ENCODE results near the gene MDGA2. TPM values are rescaled to one million over a fixed set of nuclear protein-coding genes. Genes with fewer than 3 reads are reported as not detected.

The MDGA2 gene
- total and polyA plus RNA-seq, 2 of the 8 experiments (the other 6 are each of a cell fraction or from before 2014, with no cell fraction given): 0.11 to 0.69 TPM

DNA sequence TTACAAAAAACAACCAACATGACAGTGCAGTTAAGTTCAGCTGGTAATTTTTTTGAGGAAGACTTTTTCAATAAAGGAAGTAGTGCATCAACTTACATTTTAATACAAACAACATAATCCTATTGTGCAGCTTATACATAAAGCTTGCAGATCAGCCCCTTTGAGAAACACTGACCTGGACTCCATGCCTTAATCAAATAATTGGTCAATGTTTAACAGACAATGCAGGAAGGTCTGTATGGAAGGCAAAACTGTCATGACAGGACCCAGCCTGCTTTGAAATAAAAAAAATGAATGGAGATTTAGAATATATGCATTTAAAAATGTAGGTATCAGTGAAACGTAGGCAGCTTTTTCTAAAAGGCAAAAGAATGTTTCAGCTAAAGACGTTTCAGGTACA lies 702.1 kb downstream of the MDGA2 start (continued):
- TF ChIP-seq, protein P1, sequence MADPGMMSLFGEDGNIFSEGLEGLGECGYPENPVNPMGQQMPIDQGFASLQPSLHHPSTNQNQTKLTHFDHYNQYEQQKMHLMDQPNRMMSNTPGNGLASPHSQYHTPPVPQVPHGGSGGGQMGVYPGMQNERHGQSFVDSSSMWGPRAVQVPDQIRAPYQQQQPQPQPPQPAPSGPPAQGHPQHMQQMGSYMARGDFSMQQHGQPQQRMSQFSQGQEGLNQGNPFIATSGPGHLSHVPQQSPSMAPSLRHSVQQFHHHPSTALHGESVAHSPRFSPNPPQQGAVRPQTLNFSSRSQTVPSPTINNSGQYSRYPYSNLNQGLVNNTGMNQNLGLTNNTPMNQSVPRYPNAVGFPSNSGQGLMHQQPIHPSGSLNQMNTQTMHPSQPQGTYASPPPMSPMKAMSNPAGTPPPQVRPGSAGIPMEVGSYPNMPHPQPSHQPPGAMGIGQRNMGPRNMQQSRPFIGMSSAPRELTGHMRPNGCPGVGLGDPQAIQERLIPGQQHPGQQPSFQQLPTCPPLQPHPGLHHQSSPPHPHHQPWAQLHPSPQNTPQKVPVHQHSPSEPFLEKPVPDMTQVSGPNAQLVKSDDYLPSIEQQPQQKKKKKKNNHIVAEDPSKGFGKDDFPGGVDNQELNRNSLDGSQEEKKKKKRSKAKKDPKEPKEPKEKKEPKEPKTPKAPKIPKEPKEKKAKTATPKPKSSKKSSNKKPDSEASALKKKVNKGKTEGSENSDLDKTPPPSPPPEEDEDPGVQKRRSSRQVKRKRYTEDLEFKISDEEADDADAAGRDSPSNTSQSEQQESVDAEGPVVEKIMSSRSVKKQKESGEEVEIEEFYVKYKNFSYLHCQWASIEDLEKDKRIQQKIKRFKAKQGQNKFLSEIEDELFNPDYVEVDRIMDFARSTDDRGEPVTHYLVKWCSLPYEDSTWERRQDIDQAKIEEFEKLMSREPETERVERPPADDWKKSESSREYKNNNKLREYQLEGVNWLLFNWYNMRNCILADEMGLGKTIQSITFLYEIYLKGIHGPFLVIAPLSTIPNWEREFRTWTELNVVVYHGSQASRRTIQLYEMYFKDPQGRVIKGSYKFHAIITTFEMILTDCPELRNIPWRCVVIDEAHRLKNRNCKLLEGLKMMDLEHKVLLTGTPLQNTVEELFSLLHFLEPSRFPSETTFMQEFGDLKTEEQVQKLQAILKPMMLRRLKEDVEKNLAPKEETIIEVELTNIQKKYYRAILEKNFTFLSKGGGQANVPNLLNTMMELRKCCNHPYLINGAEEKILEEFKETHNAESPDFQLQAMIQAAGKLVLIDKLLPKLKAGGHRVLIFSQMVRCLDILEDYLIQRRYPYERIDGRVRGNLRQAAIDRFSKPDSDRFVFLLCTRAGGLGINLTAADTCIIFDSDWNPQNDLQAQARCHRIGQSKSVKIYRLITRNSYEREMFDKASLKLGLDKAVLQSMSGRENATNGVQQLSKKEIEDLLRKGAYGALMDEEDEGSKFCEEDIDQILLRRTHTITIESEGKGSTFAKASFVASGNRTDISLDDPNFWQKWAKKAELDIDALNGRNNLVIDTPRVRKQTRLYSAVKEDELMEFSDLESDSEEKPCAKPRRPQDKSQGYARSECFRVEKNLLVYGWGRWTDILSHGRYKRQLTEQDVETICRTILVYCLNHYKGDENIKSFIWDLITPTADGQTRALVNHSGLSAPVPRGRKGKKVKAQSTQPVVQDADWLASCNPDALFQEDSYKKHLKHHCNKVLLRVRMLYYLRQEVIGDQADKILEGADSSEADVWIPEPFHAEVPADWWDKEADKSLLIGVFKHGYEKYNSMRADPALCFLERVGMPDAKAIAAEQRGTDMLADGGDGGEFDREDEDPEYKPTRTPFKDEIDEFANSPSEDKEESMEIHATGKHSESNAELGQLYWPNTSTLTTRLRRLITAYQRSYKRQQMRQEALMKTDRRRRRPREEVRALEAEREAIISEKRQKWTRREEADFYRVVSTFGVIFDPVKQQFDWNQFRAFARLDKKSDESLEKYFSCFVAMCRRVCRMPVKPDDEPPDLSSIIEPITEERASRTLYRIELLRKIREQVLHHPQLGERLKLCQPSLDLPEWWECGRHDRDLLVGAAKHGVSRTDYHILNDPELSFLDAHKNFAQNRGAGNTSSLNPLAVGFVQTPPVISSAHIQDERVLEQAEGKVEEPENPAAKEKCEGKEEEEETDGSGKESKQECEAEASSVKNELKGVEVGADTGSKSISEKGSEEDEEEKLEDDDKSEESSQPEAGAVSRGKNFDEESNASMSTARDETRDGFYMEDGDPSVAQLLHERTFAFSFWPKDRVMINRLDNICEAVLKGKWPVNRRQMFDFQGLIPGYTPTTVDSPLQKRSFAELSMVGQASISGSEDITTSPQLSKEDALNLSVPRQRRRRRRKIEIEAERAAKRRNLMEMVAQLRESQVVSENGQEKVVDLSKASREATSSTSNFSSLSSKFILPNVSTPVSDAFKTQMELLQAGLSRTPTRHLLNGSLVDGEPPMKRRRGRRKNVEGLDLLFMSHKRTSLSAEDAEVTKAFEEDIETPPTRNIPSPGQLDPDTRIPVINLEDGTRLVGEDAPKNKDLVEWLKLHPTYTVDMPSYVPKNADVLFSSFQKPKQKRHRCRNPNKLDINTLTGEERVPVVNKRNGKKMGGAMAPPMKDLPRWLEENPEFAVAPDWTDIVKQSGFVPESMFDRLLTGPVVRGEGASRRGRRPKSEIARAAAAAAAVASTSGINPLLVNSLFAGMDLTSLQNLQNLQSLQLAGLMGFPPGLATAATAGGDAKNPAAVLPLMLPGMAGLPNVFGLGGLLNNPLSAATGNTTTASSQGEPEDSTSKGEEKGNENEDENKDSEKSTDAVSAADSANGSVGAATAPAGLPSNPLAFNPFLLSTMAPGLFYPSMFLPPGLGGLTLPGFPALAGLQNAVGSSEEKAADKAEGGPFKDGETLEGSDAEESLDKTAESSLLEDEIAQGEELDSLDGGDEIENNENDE (IDR thresholded peaks at IDR 0.05; ENCODE audit: insufficient replicate concordance, low read length): no peak
- TF ChIP-seq, protein P2, sequence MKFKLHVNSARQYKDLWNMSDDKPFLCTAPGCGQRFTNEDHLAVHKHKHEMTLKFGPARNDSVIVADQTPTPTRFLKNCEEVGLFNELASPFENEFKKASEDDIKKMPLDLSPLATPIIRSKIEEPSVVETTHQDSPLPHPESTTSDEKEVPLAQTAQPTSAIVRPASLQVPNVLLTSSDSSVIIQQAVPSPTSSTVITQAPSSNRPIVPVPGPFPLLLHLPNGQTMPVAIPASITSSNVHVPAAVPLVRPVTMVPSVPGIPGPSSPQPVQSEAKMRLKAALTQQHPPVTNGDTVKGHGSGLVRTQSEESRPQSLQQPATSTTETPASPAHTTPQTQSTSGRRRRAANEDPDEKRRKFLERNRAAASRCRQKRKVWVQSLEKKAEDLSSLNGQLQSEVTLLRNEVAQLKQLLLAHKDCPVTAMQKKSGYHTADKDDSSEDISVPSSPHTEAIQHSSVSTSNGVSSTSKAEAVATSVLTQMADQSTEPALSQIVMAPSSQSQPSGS (IDR thresholded peaks at IDR 0.05; ENCODE audit: low read length): no peak
- no peak for TF ChIP-seq EP300 (IDR thresholded peaks at IDR 0.05; ENCODE audit: borderline replicate concordance in 1 of 2, low read depth in 2 of 2, low read length in 2 of 2)
- TF ChIP-seq BRCA1 (IDR thresholded peaks at IDR 0.05; ENCODE audit: low read depth, low read length): no peak

Measured in H1 (cell line).